HepG2 (cell line): ENCODE results near the gene ATG4B. TPM values are rescaled to one million over a fixed set of nuclear protein-coding genes. Genes with fewer than 3 reads are reported as not detected.

Source experiments
- AGO2 ChIP-seq: fragments of 200-400 bp; formaldehyde crosslinking; optimal IDR thresholded peaks from 2 replicates; pipeline ENCODE3; 2017; ENCODE audit warnings: mild to moderate bottlenecking, low read depth, low read length, moderate library complexity
- FOXC1 ChIP-seq: sonication (generic); formaldehyde crosslinking; IDR thresholded peaks from 2 replicates; pipeline ENCODE4 v1.8.0; 2022; ENCODE audit warnings: mild to moderate bottlenecking, missing genetic modification reagents, borderline replicate concordance
- HES4 ChIP-seq: sonication (generic); formaldehyde crosslinking; IDR thresholded peaks from 2 replicates; pipeline ENCODE4 v1.9.0; 2021; ENCODE audit warnings: mild to moderate bottlenecking, missing genetic modification reagents, borderline replicate concordance
- HOXA3 ChIP-seq: sonication (generic); formaldehyde crosslinking; IDR thresholded peaks from 2 replicates; pipeline ENCODE4 v1.5.0; 2020; ENCODE audit warnings: missing genetic modification reagents
- KDM1A ChIP-seq: IDR thresholded peaks from 2 replicates; pipeline ENCODE4 v1.6.1; 2016; ENCODE audit warnings: missing compliant biosample characterization
- MAFK ChIP-seq, 2 experiments: IDR thresholded peaks in 1 of 2; conservative IDR thresholded peaks in 1 of 2; 2 replicates each; pipeline ENCODE4 v1.6.1; 2011; ENCODE audit warnings: improper control_type of control experiment in 2 of 2, low read length in 2 of 2
- MED13 ChIP-seq: sonication (generic); formaldehyde crosslinking; IDR thresholded peaks from 2 replicates; pipeline ENCODE4 v1.5.0; 2020; ENCODE audit warnings: missing genetic modification reagents
- RARG ChIP-seq: sonication (generic); formaldehyde crosslinking; IDR thresholded peaks from 2 replicates; pipeline ENCODE4 v1.4.0; 2020; ENCODE audit warnings: low read depth, mild to moderate bottlenecking, missing genetic modification reagents
- SMAD3 ChIP-seq: sonication (generic); formaldehyde crosslinking; IDR thresholded peaks from 2 replicates; pipeline ENCODE4 v1.4.0; 2020; ENCODE audit warnings: missing genetic modification reagents
- SSRP1 ChIP-seq: IDR thresholded peaks from 2 replicates; pipeline ENCODE4 v1.6.1; 2016; ENCODE audit warnings: control low read depth
- TBX2 ChIP-seq: sonication (generic); formaldehyde crosslinking; IDR thresholded peaks from 2 replicates; pipeline ENCODE4 v1.5.0; 2020; ENCODE audit warnings: missing genetic modification reagents, mild to moderate bottlenecking, borderline replicate concordance
- ZFP62 ChIP-seq: sonication (generic); formaldehyde crosslinking; IDR thresholded peaks from 2 replicates; pipeline ENCODE4 v1.4.0; 2020; ENCODE audit warnings: missing genetic modification reagents
- ZNF10 ChIP-seq: sonication (generic); formaldehyde crosslinking; IDR thresholded peaks from 2 replicates; pipeline ENCODE4 v1.4.0; 2020; ENCODE audit warnings: mild to moderate bottlenecking, low read depth, missing genetic modification reagents, borderline replicate concordance
- ZNF180 ChIP-seq: sonication (generic); formaldehyde crosslinking; IDR thresholded peaks from 2 replicates; pipeline ENCODE4 v1.4.0; 2020; ENCODE audit warnings: low read depth, missing genetic modification reagents, borderline replicate concordance
- ZNF431 ChIP-seq: sonication (generic); formaldehyde crosslinking; IDR thresholded peaks from 2 replicates; pipeline ENCODE4 v1.9.0; 2022; ENCODE audit warnings: missing genetic modification reagents, low read depth, mild to moderate bottlenecking, borderline replicate concordance
- polyA plus RNA-seq, 8 experiments: library from polyadenylated mRNA; depleted of rRNA in 3 of 8; stranded (reverse) in 7 of 8; unstranded in 1 of 8; fragments of >200 nt; fragmentation: Illumina TruSeq in 4 of 8; extraction: Trizol in 4 of 8; gene quantifications; 2 replicates each; pipeline versions ENCODE4 v1.2.1 to v1.2.3, GENCODE V29; 2011 to 2016; ENCODE audit warnings: low read depth in 4 of 8, missing spikeins in 1 of 8, mixed read lengths in 1 of 8; ENCODE audit not compliant: insufficient read depth in 1 of 8
- total RNA-seq, 5 experiments: library from RNA; depleted of rRNA; stranded (reverse); fragments of >200 nt; fragmentation: Illumina TruSeq; extraction: Trizol; gene quantifications; 2 replicates each; pipeline ENCODE4 v1.2.3, GENCODE V29; 2016; ENCODE audit warnings: low read depth in 1 of 5
- TF ChIP-seq, protein P1 (sequence below): sonication (generic); formaldehyde crosslinking; IDR thresholded peaks from 2 replicates; pipeline ENCODE4 v1.5.1; 2020; ENCODE audit warnings: mild to moderate bottlenecking, missing genetic modification reagents, moderate library complexity
- TF ChIP-seq, protein P2 (sequence below): sonication (generic); formaldehyde crosslinking; IDR thresholded peaks from 2 replicates; pipeline ENCODE4 v1.4.0; 2020; ENCODE audit warnings: missing genetic modification reagents, borderline replicate concordance
- TF ChIP-seq, protein P3 (sequence below): sonication (generic); formaldehyde crosslinking; IDR thresholded peaks from 2 replicates; pipeline ENCODE4 v1.4.0; 2020; ENCODE audit warnings: mild to moderate bottlenecking, missing genetic modification reagents
- TF ChIP-seq, protein P4 (sequence below): sonication (generic); formaldehyde crosslinking; IDR thresholded peaks from 2 replicates; pipeline ENCODE4 v1.4.0; 2020; ENCODE audit warnings: missing genetic modification reagents, borderline replicate concordance

The ATG4B gene
- total and polyA plus RNA-seq, 2 of the 13 experiments (the other 11 are each of a cell fraction or from before 2014, with no cell fraction given) = 95.5 to 239 TPM

DNA sequence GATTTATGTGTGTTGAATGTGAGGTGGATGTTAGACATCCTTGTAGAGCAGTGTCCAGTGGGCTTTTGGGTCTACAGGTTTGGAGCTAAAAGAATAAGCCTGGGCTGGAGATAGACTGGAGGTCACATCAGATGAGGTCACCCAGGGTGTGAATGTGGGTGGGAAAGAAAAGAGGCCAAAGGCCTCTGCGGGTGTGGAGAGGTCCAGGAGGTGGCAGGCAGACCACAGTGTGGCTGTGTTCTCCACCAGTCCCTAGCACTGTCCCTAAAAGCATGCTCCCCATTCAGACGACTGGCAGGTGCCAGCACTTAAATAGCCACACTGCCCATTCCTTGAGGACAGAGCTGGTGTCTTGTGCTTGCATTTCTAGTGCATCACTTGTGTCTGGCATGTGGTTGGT is 4.1 kb downstream of the ATG4B start (continued):
- TF ChIP-seq HOXA3 (CRISPR knock-in tag) (peak; percentile 42; the same call in 1 of the 2 replicates), SMAD3 (CRISPR knock-in tag) (no peak), ZNF431 (no peak), ZFP62 (CRISPR knock-in tag) (no peak), ZNF10 (CRISPR knock-in tag) (no peak), MAFK (conservative IDR thresholded peaks at IDR 0.05 in 1 of 2, IDR thresholded peaks at IDR 0.05 in 1 of 2; ENCODE audit: low read length in 2 of 2) (no peak), MED13 (CRISPR knock-in tag) (no peak), ZNF180 (CRISPR knock-in tag) (no peak), KDM1A (CRISPR knock-in tag) (no peak), HES4 (CRISPR knock-in tag) (no peak), FOXC1 (CRISPR knock-in tag) (no peak), RARG (CRISPR knock-in tag) (no peak), SSRP1 (CRISPR knock-in tag) (no peak), AGO2 (no peak), TBX2 (peak; percentile 98)
- TF ChIP-seq, protein P1, sequence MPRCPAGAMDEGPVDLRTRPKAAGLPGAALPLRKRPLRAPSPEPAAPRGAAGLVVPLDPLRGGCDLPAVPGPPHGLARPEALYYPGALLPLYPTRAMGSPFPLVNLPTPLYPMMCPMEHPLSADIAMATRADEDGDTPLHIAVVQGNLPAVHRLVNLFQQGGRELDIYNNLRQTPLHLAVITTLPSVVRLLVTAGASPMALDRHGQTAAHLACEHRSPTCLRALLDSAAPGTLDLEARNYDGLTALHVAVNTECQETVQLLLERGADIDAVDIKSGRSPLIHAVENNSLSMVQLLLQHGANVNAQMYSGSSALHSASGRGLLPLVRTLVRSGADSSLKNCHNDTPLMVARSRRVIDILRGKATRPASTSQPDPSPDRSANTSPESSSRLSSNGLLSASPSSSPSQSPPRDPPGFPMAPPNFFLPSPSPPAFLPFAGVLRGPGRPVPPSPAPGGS = peak; percentile 43; the same call in 1 of the 2 replicates
- TF ChIP-seq, protein P2, sequence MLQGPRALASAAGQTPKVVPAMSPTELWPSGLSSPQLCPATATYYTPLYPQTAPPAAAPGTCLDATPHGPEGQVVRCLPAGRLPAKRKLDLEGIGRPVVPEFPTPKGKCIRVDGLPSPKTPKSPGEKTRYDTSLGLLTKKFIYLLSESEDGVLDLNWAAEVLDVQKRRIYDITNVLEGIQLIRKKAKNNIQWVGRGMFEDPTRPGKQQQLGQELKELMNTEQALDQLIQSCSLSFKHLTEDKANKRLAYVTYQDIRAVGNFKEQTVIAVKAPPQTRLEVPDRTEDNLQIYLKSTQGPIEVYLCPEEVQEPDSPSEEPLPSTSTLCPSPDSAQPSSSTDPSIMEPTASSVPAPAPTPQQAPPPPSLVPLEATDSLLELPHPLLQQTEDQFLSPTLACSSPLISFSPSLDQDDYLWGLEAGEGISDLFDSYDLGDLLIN (CRISPR knock-in tag) = no peak
- TF ChIP-seq, protein P3, sequence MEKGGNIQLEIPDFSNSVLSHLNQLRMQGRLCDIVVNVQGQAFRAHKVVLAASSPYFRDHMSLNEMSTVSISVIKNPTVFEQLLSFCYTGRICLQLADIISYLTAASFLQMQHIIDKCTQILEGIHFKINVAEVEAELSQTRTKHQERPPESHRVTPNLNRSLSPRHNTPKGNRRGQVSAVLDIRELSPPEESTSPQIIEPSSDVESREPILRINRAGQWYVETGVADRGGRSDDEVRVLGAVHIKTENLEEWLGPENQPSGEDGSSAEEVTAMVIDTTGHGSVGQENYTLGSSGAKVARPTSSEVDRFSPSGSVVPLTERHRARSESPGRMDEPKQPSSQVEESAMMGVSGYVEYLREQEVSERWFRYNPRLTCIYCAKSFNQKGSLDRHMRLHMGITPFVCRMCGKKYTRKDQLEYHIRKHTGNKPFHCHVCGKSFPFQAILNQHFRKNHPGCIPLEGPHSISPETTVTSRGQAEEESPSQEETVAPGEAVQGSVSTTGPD (CRISPR knock-in tag) = no peak
- TF ChIP-seq, protein P4, sequence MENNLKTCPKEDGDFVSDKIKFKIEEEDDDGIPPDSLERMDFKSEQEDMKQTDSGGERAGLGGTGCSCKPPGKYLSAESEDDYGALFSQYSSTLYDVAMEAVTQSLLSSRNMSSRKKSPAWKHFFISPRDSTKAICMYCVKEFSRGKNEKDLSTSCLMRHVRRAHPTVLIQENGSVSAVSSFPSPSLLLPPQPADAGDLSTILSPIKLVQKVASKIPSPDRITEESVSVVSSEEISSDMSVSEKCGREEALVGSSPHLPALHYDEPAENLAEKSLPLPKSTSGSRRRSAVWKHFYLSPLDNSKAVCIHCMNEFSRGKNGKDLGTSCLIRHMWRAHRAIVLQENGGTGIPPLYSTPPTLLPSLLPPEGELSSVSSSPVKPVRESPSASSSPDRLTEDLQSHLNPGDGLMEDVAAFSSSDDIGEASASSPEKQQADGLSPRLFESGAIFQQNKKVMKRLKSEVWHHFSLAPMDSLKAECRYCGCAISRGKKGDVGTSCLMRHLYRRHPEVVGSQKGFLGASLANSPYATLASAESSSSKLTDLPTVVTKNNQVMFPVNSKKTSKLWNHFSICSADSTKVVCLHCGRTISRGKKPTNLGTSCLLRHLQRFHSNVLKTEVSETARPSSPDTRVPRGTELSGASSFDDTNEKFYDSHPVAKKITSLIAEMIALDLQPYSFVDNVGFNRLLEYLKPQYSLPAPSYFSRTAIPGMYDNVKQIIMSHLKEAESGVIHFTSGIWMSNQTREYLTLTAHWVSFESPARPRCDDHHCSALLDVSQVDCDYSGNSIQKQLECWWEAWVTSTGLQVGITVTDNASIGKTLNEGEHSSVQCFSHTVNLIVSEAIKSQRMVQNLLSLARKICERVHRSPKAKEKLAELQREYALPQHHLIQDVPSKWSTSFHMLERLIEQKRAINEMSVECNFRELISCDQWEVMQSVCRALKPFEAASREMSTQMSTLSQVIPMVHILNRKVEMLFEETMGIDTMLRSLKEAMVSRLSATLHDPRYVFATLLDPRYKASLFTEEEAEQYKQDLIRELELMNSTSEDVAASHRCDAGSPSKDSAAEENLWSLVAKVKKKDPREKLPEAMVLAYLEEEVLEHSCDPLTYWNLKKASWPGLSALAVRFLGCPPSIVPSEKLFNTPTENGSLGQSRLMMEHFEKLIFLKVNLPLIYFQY (CRISPR knock-in tag) = no peak
